GM23248 (cell line): ENCODE measurements around the gene DDX4.

Experiments
- EZH2 ChIP-seq: fragments of 200-600 bp; sonication (generic); IDR thresholded peaks from 2 replicates; pipeline ENCODE4 v1.6.1; 2018; ENCODE audit warnings: antibody characterized with exemption, mild to moderate bottlenecking; ENCODE audit not compliant: insufficient read depth, poor library complexity, severe bottlenecking
- EZH2phosphoT487 ChIP-seq: fragments of 200-600 bp; sonication (generic); IDR thresholded peaks from 2 replicates; pipeline ENCODE4 v1.6.1; 2018; ENCODE audit warnings: antibody characterized with exemption, moderate library complexity, mild to moderate bottlenecking, low read depth; ENCODE audit not compliant: insufficient read depth

DNA sequence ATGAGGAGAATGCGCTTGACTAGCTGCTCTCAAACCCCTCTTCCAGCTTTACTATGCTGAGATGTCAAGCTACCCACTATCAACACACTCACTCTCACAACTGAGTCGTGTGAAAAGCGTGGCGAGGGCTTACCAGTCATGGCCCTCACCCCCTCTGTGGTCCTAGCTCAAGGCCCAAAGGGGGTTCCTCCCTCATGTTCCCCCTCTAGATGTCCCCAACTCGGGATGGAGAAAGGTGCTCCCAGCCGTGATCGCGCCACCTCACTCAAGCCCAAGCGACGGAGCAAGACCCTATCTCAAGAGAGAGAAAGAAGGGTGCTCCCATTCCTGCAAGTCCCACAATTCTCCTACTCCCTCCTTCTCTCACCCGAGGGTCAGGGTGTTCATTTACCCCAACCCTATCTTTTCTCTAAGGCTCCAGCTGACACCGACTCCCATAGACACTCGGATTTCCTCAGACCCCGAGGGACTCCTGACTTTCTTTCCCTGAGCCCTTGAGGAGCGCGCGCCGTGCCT is 26.3 kb upstream of the DDX4 start:
- TF ChIP-seq EZH2phosphoT487 (no peak), EZH2 (no peak)
